NK-92 (cell line): ENCODE results near the gene CRAT.

ENCODE experiments used
- DNase-seq: peaks from one replicate; lab custom pipeline; 2025; ENCODE audit not compliant: unreplicated experiment; lab: John Stamatoyannopoulos, UW

Gene CRAT

GRCh38 chr9:129110740-129111527 is at the start of gene CRAT, which contains the start of gene PTPA:
Gene CRAT (minus strand): TSS chr9:129110793. CDS start chr9:129110509, 284 bp downstream.
Gene PTPA (plus strand): TSS chr9:129111415. CDS start chr9:129111601, 186 bp downstream.
- DNase-seq = peak; percentile 72

DNA sequence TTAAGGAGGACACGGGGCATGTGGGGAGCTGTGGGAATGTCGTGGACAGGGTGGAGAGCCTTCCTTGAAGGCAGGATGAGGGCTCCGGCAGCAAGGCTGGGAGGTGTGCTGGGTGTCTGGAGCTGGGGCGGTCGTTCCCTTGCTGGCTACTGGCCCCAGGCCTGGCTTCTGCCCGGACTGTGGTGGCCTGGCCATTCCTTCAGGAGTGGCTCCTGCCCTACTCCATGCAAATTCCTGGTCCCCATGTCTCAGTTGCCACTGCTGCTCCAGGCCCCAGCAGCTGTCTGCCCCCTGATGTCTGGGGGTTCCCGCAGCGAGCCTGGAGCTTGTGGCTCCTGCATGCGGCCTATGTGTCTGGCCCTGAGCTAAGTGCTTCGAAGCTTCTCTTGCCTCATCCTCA is 45.6 kb upstream of the CRAT start:
- DNase-seq = no peak

- DNase-seq = no peak
These were observed 44.4 kb upstream of the CRAT start for GRCh38 chr9:129154866-129155477.

DNA sequence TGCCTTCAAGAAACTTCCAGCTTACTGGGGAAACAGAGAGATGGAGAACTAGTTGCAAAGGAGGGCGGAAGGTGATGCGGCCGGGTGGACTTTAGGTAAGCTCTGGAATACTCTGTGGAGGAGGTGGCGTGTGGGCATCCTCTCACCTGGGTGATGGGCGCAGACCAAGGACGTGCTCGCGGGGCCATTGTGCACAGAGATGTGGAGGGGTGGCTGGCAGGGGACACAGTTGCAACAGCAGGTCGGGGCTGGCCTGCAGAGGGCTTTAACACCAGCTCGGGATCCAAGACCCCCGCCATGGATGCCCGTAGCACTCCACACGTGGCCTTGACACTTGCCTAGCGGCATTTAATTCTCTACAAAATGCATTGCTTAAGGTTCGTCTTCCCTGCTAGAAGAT is 40.9 kb upstream of the CRAT start:
- DNase-seq = no peak

DNA sequence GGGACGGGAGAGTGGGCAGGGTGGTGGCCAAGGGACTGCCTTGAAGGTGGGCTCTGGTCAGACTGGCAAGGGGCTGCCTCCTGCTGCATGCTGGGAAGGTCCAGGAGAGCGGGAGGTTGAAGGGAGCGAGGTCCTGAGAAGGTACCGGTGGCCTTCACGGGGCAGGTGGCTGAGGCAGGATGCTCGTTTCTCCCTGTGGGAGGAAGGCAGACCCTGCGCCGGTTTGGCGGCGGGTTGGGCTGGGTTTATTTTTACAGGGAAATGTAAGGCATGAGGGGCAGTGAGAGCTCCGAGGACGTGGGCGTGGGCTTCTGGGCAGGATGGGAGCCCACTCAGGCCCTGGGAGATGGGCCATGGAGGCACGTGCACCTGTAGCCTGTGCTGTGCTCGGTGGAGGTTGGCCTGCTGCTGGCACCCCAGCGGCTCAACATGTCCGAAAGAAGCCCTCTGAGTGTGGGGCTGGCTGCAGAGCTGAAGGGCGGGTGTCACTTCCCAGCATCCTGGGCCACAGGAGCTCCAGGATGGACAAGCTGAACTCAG is 40.1 kb upstream of the CRAT start:
- DNase-seq = no peak

GRCh38 chr9:129150122-129150521 is 39.5 kb upstream of the CRAT start:
- no peak for DNase-seq

DNA sequence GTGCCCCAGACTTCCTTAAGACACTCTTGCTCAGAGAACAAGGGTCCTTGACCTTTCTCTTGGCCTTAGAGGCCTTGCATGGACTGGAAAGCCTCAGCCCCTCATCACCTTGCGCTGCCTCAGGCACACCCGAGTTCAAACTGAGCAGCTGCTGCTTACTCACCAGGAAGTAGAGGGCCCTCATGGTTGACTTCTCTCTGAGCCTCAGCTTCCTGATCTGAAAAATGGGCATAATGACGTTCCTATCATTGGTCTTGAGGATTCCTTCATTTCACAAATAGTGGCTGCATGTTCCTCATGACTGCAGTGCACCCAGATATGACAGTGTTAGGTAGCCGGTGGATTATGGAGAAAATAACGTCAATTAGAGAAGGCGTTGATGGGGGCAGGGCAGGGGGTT is 38.8 kb upstream of the CRAT start:
- no peak for DNase-seq

DNA sequence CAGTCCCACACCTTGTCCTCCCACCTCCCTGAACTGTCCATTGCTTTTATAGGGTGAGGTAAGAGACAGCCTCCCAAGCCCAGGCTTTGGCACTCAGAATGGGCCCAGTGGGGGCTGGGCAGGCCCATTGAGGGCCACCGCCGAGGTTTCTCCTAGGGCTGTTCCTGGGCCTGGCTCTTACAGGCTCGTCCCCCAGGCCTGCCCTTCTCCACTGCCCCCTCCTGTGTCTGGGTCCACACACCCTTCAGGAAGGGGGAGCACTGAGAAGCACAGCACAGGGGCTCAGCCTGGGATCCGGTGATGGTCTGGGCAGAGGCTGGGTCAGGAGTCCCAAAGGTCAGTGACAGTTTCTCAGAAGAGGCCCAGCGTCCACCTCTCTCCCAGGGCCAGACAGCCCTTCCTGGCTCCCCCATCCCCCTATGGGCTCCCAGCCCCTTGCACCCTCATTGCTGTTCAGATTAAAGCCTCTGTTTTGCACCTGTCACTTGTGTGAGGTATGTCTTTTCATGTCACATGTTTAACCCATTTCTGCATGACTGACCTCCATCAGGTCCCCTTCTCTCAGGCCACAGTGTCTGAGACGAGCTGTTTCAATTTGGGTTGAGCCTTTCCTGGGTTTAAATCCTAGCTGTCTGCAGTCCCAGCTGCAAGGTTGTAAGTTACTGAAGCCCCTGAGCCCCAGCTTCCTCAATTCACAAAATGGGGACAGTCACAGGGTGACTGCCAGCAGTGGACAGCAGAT is 38.0 kb upstream of the CRAT start:
- no peak for DNase-seq

GRCh38 chr9:129146441-129146941 is 35.9 kb upstream of the CRAT start:
- no peak for DNase-seq

- no peak for DNase-seq
These were observed 35.3 kb upstream of the CRAT start for GRCh38 chr9:129145841-129146292.

- DNase-seq = no peak
These were observed 34.7 kb upstream of the CRAT start for GRCh38 chr9:129145316-129145715.

DNA sequence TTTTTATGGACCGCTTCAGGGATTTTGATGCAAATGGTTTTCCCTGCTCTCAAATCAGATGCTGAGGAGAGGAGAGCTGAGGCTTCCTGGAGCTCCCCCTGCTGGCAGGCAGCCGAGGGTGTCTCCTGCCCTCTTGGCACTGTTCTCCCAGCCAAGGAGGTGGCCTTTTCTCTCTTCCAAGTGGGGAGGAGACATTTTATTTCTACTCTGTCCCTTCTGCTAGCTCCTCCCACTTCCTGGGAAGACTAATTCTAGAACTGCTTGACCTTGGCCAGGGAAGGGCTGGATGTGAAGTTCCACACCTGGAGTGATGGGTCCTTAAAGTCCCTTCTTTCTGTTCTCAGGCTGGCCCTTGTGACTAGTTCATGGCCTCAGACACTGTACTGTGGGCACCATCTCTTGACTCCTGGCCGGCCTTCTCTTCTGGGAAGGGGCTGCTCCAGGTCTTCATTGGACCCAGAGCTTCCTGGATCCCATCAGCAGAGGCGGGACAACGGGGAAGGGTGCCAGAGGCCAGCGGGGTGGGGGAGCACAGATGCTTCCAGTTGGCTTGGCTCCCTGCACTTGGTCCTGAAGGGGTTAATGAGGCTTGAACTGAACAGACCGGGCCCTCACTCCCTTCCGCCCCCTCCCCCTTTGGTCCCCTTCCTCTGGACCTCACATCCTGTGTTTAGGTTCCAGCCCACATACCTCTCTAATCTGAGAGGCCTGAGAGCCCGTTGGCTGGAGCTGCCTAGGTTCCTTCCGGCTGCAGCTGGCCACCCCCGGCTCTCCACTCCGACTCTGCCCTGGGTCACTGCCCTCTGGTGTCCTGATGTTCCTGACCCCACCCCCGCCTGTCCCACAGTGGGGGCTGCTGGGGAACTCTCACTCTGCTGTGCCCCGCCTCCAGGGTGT is 32.7 kb upstream of the CRAT start:
- DNase-seq = no peak

- no peak for DNase-seq
These were observed 31.7 kb upstream of the CRAT start for GRCh38 chr9:129142138-129142935.

GRCh38 chr9:129141066-129142041 is 30.8 kb upstream of the CRAT start:
- DNase-seq = no peak

DNA sequence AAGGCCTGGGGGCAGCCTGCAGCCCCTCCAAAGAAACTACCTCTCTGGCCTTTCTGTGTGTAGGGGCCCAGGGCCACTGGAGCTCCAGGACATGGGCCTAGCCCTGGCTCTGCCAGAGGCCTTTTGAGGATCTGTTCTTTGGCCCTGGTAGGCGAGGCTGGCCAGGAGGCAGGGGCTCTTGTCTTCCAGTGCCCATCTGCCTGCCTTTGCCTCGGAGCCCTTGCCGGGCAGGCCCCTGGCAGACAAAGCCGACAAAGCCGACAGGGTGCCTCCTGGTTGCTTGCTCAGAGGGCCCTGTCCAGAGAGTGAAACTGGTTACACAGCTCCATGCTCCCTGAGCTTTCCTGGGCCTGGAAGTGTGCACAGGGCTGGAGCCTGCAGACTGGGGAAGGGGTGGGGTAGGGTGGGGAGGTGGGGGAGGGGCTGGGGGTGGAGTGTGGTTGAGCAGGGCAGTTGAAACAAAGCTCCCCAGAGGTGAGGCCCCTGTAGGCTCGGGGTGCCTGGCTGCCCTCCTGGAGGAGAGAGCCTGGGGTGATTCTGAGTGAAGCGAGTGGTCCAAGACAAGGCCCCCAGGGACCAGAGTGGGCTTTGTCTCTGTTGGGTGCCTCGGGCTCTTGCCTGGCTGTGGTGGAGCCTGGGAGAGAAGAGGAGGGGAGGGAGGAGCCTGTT is 29.9 kb upstream of the CRAT start:
- no peak for DNase-seq

DNA sequence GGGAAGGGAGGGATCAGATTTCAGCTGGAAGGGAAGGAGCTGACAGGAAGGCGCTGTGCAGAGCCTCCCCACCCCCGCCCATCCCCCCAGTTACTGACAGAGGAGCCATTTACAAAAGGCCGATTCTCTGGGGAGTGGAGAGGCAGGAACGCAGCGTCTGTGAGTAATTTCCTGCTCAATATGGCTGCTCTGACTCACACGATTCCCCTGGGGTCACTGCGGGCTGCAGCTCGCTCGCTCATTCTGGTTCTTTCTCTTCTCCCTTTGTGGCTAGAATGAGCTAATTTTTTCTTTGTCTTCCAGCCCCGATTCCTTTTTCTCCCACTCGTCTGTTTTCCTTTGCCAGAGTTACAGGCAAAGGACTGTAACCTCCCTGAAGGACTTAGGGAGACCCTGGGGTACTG is 29.4 kb upstream of the CRAT start:
- no peak for DNase-seq

- DNase-seq = no peak
These were observed 28.8 kb upstream of the CRAT start for GRCh38 chr9:129139233-129139992.
